D721Med (cell line): ENCODE results near the gene PHACTR3.

Source experiments
- DNase-seq: peaks from one replicate; pipeline ENCODE4 v3.0.0; 2011; ENCODE audit warnings: low spot score; ENCODE audit not compliant: insufficient read length
- FAIRE-seq: peaks from 2 replicates; lab custom pipeline; 2011; peaks lifted over from hg19 to GRCh38; lab: Jason Lieb, UNC
- TF ChIP-seq, protein P1 (sequence below): IDR thresholded peaks from 2 replicates; pipeline ENCODE4 v1.5.1; 2012; ENCODE audit warnings: mild to moderate bottlenecking, control low read depth; ENCODE audit not compliant: insufficient read depth; ENCODE audit errors: missing control alignments

PHACTR3 gene

DNA sequence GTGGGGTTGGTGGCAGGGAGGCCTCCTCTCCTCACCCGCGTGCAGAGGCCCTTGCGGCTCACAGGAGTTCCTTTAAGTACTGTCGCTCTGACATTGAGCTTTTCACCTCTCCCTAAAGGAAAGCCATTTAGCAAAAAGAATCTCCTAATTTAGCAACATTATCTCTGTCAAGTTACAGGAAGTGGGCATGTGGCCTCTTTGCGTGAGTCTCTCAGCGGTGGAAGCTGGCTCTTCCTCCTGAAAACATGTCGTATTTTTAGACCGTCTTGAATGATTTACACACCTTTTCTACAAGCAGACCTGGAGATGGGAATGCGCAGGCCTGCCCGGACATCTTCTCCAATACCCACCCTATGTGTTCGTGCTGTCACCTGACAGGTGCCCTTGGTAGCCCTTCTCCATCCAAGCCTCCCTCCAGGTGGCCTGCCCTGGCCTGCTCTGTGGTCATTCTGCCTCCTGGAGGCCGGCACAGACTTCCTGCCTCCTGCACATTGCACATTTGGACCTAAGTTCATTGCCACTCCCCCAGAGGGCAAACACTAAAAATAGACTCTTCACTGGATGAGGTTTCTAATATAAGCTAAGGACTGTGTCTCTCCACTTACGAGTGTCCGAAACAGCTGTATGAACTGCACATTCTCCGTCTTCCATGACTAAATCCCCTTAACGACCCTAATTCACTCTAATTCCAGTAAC is 18.5 kb upstream of the PHACTR3 start:
- DNase-seq = no peak
- FAIRE-seq = no peak
- TF ChIP-seq, protein P1, sequence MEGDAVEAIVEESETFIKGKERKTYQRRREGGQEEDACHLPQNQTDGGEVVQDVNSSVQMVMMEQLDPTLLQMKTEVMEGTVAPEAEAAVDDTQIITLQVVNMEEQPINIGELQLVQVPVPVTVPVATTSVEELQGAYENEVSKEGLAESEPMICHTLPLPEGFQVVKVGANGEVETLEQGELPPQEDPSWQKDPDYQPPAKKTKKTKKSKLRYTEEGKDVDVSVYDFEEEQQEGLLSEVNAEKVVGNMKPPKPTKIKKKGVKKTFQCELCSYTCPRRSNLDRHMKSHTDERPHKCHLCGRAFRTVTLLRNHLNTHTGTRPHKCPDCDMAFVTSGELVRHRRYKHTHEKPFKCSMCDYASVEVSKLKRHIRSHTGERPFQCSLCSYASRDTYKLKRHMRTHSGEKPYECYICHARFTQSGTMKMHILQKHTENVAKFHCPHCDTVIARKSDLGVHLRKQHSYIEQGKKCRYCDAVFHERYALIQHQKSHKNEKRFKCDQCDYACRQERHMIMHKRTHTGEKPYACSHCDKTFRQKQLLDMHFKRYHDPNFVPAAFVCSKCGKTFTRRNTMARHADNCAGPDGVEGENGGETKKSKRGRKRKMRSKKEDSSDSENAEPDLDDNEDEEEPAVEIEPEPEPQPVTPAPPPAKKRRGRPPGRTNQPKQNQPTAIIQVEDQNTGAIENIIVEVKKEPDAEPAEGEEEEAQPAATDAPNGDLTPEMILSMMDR = no peak

DNA sequence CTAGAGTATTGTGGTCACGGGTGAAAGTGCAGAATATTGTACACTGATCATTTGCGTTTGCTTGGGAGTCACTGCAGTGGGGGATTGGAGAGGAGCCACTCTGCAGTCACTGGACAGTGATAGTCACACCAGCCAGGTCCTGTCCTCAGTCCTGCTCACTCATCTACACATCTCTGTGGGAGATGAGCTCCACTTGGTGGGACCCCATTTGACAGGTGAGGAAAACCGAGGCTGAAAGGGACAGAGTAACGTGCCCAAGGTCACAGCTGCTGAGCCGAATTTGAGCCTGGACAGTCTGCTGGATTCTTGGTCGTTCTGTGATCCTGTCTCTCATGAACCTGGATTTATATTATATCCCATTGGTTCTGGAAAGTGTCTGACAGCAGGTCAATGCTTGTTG is 17.7 kb upstream of the PHACTR3 start:
- DNase-seq = no peak
- no peak for FAIRE-seq

DNA sequence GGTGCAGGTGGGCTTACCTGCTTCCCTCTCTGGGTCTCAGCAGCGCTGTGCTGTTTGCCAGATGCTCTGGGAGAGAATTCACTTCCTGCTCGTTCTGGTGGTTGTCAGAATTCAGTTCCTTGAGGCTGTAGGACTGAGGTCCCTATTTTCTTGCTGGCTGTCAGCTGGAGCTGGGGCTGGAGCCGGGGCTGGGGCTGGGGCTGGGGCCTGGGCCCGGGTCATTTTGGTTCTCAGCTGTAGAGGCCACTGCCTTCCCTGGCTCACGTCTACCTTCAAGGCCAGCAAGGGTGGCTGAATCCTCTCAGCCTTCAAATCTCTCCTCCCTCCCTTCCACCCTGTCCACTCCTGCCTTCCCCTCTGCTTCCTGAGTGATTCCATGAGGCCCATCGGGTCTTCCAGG is 16.8 kb upstream of the PHACTR3 start:
- TF ChIP-seq, protein P1 = no peak

More for the DNA sequence above, 17.7 kb upstream of the PHACTR3 start:
- TF ChIP-seq, protein P1 = no peak

DNA sequence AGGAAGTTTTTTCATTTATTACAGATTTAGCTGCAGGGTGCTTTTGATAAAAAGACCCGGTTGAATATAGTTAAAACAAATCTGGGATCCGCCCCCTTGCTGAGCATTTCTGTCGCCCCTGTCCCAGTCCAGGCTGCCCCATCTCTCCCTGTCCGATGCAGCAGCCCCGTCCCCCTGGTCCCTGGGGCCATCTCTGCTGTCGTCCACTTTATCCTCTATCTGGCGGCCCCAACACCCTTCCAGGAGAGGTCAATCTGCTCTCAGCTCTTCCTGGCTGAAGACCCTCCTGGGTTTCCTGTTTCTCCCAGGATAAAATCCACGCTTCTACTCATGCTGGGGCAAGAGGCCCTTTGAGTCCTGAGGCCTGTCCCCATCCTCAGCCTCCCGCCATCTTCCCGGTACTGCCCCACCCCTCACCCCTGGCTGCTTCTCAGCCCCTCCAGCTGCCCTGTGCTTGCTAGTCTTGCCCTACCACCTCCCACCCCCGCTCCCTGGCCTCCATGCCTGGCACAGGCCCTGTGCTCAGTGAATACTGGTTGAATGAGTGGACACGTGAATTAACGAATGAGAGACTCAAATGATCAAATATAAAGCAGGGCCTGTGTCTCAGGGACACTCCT is 16.0 kb upstream of the PHACTR3 start:
- TF ChIP-seq, protein P1 = no peak
- DNase-seq = no peak
- FAIRE-seq = no peak

More for the DNA sequence above, 16.8 kb upstream of the PHACTR3 start:
- FAIRE-seq (no peak), DNase-seq (no peak)

DNA sequence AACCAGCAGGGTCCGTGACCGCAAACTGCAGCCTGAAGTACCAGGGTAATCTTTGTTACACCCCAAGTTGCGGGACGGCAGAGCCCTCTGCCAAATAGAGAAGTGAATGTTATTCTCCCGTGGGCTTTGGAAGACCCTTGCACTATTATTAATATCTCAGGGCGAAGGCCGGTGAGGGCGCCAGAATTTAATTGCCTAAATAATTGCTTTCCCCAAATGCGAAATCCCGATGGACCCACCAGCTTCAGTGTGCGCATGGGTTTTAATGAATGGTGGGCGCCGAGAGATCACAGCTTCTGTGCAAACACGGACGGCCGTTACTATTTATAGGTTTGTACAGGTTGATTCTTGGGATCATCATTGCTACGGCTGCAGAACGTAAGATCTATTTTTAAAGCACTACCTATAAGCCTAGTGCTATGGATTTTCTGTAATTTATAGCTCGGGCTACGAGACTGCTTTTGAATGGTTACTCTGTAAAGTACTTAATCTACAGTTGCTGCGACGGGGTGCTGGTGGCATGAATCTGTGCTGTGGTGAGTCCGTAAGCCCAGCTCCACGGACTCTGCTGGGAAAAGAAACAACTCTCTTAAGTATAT is 15.2 kb upstream of the PHACTR3 start:
- TF ChIP-seq, protein P1 = no peak
- FAIRE-seq = no peak
- DNase-seq = no peak

DNA sequence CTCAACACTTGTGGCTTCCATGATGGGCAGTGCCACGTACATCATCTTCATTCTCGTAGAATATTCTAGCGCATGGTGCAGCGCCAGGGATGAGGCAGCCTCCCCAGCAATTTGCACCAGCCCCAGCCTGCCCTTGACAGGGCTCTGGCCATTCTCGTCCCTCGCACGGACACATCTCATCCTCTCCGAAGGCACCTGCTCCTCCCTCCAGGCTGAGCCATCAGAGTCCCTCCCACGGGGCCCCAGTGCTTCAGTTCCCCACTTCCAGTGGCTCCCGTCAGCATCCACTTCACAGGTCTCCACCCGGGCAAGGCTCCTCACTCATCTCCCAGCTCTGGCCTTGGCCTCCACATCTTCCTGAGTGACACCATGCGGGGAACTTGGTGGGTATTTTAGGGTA is 13.3 kb upstream of the PHACTR3 start:
- FAIRE-seq (no peak), DNase-seq (no peak)
- TF ChIP-seq, protein P1 = no peak
